MCF 10A (cell line): ENCODE measurements around the gene CCR5AS.

ENCODE experiments used
- BruUV-seq: library from RNA; stranded (reverse); fragments of 400-500 nt; replicated peaks from 2 replicates; lab custom pipeline; 2021; lab: Mats Ljungman, UMichigan
- CTCF ChIA-PET: fragments of 300-600 bp; sonication (Branson Sonifier 250); formaldehyde crosslinking; extraction: SDS; loops from one replicate; lab custom pipeline; 2021; ENCODE audit warnings: antibody characterized with exemption, inconsistent platforms; lab: Yijun Ruan, JAX
- POLR2A ChIA-PET: fragments of 300-600, 350-650 bp; sonication (Branson Sonifier 250); formaldehyde crosslinking; extraction: SDS; loops from one replicate; lab custom pipeline; 2020; ENCODE audit warnings: antibody characterized with exemption, inconsistent platforms; lab: Yijun Ruan, JAX
- DNase-seq: peaks from one replicate; pipeline ENCODE4 v3.0.0-alpha.2; 2018; ENCODE audit not compliant: unreplicated experiment
- H3K27ac Mint-ChIP-seq: one replicate; pipeline ENCODE4 v1.8.0; 2022; ENCODE audit warnings: mild to moderate bottlenecking, low read depth, mixed read lengths; ENCODE audit not compliant: unreplicated experiment
- H3K27me3 Mint-ChIP-seq: one replicate; pipeline ENCODE4 v1.8.0; 2022; ENCODE audit warnings: mixed read lengths; ENCODE audit not compliant: insufficient read depth, unreplicated experiment
- H3K36me3 Mint-ChIP-seq: one replicate; pipeline ENCODE4 v1.8.0; 2022; ENCODE audit warnings: mild to moderate bottlenecking, moderate library complexity, mixed read lengths; ENCODE audit not compliant: insufficient read depth, unreplicated experiment
- H3K4me1 Mint-ChIP-seq: one replicate; pipeline ENCODE4 v1.8.0; 2022; ENCODE audit warnings: mixed read lengths; ENCODE audit not compliant: insufficient read depth, unreplicated experiment
- H3K4me3 Mint-ChIP-seq: one replicate; pipeline ENCODE4 v1.8.0; 2022; ENCODE audit warnings: mild to moderate bottlenecking, moderate library complexity, mixed read lengths; ENCODE audit not compliant: unreplicated experiment
- H3K9me3 Mint-ChIP-seq: one replicate; pipeline ENCODE4 v1.8.0; 2022; ENCODE audit warnings: mixed read lengths; ENCODE audit not compliant: unreplicated experiment
- intact Hi-C: fragments of 100-400 bp; cut with micrococcal nuclease; formaldehyde crosslinking; loops from 2 replicates; pipeline ENCODE4 v1.14.1; 2022
- TF ChIP-seq, protein P1 (sequence below): fragments of 200-600 bp; IDR thresholded peaks from one replicate; pipeline ENCODE4 v1.8.0; 2022; ENCODE audit warnings: antibody characterized with exemption, mild to moderate bottlenecking; ENCODE audit not compliant: unreplicated experiment

CCR5AS gene

DNA sequence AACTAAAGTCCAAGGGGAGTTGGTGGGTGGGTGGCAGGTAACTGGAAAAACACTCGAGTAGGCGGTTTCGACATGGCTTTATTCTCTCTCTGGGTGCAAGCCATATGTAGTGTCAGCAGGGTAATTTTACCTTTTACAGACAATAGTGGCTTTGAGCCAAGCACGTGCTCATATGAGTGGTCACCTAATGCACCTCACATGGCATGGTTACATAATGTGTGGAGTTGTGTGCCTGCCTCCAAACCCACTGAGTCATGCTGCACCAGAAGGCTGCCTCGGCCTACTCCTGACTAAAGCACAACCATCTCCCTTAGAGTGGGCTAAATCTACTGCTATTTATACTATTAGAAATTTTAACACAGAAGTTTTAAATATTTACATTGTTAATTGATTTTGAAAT, 16.7 kb upstream of the CCR5AS start:
- POLR2A ChIA-PET = interaction anchor here (1.3 to 1.9 kb wide), 2 partner anchors 37 to 45 kb away, joined by 5 read pairs; no protein-coding TSS in a partner anchor
- TF ChIP-seq, protein P1, sequence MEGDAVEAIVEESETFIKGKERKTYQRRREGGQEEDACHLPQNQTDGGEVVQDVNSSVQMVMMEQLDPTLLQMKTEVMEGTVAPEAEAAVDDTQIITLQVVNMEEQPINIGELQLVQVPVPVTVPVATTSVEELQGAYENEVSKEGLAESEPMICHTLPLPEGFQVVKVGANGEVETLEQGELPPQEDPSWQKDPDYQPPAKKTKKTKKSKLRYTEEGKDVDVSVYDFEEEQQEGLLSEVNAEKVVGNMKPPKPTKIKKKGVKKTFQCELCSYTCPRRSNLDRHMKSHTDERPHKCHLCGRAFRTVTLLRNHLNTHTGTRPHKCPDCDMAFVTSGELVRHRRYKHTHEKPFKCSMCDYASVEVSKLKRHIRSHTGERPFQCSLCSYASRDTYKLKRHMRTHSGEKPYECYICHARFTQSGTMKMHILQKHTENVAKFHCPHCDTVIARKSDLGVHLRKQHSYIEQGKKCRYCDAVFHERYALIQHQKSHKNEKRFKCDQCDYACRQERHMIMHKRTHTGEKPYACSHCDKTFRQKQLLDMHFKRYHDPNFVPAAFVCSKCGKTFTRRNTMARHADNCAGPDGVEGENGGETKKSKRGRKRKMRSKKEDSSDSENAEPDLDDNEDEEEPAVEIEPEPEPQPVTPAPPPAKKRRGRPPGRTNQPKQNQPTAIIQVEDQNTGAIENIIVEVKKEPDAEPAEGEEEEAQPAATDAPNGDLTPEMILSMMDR = no peak
- H3K4me1 Mint-ChIP-seq = peaks cover 16% of the 10 kb centered on the region
- intact Hi-C loops = loop anchor here (2.0 kb wide), 1 partner anchor 45 kb away; no protein-coding TSS in a partner anchor
- no peaks in the 10 kb centered on the region for H3K36me3 Mint-ChIP-seq
- CTCF ChIA-PET = interaction anchor here (0.6 kb wide), 1 partner anchor 947 kb away, joined by 3 read pairs; no protein-coding TSS in a partner anchor
- no TSS peak for BruUV-seq
- no peaks in the 10 kb centered on the region for H3K9me3 Mint-ChIP-seq
- DNase-seq = peak; percentile 97
- no peak overlapping the region for H3K4me3 Mint-ChIP-seq
- no peaks in the 10 kb centered on the region for H3K27me3 Mint-ChIP-seq
- H3K27ac Mint-ChIP-seq = no peak overlapping the region

DNA sequence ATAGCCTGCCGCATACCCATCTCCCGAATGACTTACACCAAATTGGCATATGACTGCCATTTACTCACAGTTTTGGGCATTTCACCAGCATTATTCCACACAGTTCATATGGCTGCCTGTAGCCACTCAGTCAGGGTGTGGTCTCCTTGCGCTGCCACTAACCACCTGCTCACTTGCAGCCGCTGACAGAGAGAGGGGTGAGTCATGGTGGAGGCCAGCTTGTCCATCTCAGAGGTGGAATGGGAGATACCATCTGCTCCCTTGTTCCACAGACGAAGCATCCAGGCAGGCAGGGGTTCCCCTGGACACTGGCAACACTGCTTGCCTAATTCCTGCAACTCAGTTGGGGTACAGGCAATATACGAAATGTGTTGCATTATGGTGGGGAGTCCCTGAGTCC, 15.8 kb upstream of the CCR5AS start:
- ChIA-PET POLR2A (interaction anchor here (0.6 to 1.6 kb wide), 5 partner anchors 11 to 1245 kb away, joined by 3 to 5 read pairs (median 4); no protein-coding TSS in a partner anchor), CTCF (no interaction called here)
- no peaks in the 10 kb centered on the region for H3K36me3 Mint-ChIP-seq
- no peaks in the 10 kb centered on the region for H3K27me3 Mint-ChIP-seq
- H3K27ac Mint-ChIP-seq = peak overlapping the region; percentile 14
- H3K4me1 Mint-ChIP-seq = peaks cover 16% of the 10 kb centered on the region
- intact Hi-C loops = loop anchor here (2.0 kb wide), 1 partner anchor 44 kb away; no protein-coding TSS in a partner anchor
- TF ChIP-seq, protein P1 = no peak
- H3K4me3 Mint-ChIP-seq = no peak overlapping the region
- peak; percentile 92 for DNase-seq
- no TSS peak for BruUV-seq
- H3K9me3 Mint-ChIP-seq = no peaks in the 10 kb centered on the region

DNA sequence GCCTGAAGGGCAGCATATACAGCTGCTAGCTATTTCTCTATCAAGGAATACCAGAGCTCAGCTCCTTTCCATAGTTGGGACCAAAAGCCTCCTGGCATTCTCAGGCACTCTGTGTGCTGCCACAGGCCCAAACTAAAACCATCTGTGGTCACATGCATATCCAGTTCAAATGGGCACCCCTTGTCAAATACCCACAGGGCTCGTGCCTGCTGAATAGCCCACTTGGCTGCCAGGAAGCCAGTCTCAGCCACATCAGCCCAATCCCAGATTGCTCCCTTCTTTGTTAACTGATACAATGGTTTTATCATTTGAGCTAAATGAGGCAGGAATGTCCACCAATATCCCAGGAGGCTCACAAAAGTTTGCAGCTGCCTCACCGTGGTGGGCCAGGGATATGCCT, 14.1 kb upstream of the CCR5AS start:
- Mint-ChIP-seq H3K27me3 (no peaks in the 10 kb centered on the region), H3K4me3 (no peak overlapping the region), H3K4me1 (peaks cover 16% of the 10 kb centered on the region), H3K36me3 (no peaks in the 10 kb centered on the region), H3K27ac (no peak overlapping the region), H3K9me3 (no peaks in the 10 kb centered on the region)
- no peak for DNase-seq
- ChIA-PET POLR2A (no interaction called here), CTCF (interaction anchor here (0.6 kb wide), 1 partner anchor 13 kb away, joined by 4 read pairs; no protein-coding TSS in a partner anchor)
- intact Hi-C loops = no loop called here
- no TSS peak for BruUV-seq
- TF ChIP-seq, protein P1 = no peak

DNA sequence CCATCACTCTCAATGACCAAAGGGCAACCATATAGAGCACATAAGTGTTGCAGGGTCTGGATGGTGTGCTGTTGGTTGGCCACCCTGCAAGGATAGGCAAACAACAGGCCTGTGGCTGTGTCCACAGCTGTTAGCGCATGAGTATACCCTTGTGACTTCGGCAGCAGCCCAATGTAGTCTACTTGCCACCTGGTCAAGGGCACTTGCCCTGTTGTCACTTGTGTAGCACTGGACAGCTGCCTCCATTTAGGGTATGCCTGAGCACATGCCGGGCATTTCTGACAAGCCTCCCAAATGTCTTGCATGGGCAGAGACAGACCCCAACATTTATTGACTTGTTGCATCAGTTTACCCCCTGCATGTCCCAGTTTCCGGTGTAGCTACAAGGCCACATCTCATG, 12.9 kb upstream of the CCR5AS start:
- Mint-ChIP-seq H3K9me3 (no peaks in the 10 kb centered on the region), H3K27me3 (no peaks in the 10 kb centered on the region), H3K4me3 (no peak overlapping the region), H3K27ac (no peak overlapping the region), H3K4me1 (peaks cover 16% of the 10 kb centered on the region), H3K36me3 (no peaks in the 10 kb centered on the region)
- ChIA-PET POLR2A (no interaction called here), CTCF (no interaction called here)
- DNase-seq = no peak
- TF ChIP-seq, protein P1 = no peak
- BruUV-seq = no TSS peak
- intact Hi-C loops = no loop called here
